Naive thymus-derived CD4-positive, alpha-beta T cell (primary cell): Measurements from ENCODE around the gene SMIM35. TPM values are rescaled to one million over a fixed set of nuclear protein-coding genes. Genes with fewer than 3 reads are reported as not detected.
"Not testable (repeated sequence)": the region's sequence is repeated elsewhere in the genome, so short reads cannot be mapped to it uniquely, and the experiment has no call there.

ENCODE experiments used
- ATAC-seq: fragments of 150-1000 bp; cut with Tn5 transposase; 2 replicates; pipeline ENCODE4 v1.10.0; 2021; ENCODE audit warnings: mild to moderate bottlenecking, moderate library complexity
- CTCF ChIA-PET: fragments of 350-600 bp; sonication (Branson Sonifier 250); formaldehyde crosslinking; loops from one replicate; lab custom pipeline; 2021; ENCODE audit warnings: antibody characterized with exemption; lab: Charles Lee
- POLR2A ChIA-PET: fragments of 350-600 bp; sonication (Branson Sonifier 250); formaldehyde crosslinking; loops from one replicate; lab custom pipeline; 2021; ENCODE audit warnings: antibody characterized with exemption, inconsistent platforms; lab: Charles Lee
- DNase-seq, 9 donors: peaks; one replicate each; pipeline versions ENCODE4 v3.0.0 to v3.0.0-alpha.2; 2020 to 2022; ENCODE audit warnings: mixed read lengths in 1 of 9
- H3K27ac ChIP-seq: one replicate; pipeline ENCODE4 v1.7.0; 2013; ENCODE audit warnings: mild to moderate bottlenecking, low read depth, low read length, moderate library complexity
- H3K27me3 ChIP-seq, 2 donors: one replicate each; pipeline ENCODE4 v1.7.0; 2013; ENCODE audit warnings: low read length in 2 of 2, mild to moderate bottlenecking in 2 of 2, moderate library complexity in 2 of 2; ENCODE audit not compliant: control insufficient read depth in 2 of 2, insufficient read depth in 2 of 2
- H3K36me3 ChIP-seq, 3 experiments: 1 replicate in 2 of 3; 2 replicates in 1 of 3; pipeline ENCODE4 v1.7.0; 2013; ENCODE audit warnings: low read length in 3 of 3, mild to moderate bottlenecking in 3 of 3, moderate library complexity in 1 of 3; ENCODE audit not compliant: insufficient read depth in 3 of 3, control insufficient read depth in 2 of 3
- H3K4me1 ChIP-seq, 2 donors: one replicate each; pipeline ENCODE4 v1.7.0; 2013; ENCODE audit warnings: low read length in 2 of 2, mild to moderate bottlenecking in 2 of 2, moderate library complexity in 1 of 2; ENCODE audit not compliant: control insufficient read depth in 2 of 2, insufficient read depth in 2 of 2
- H3K4me3 ChIP-seq: 2 replicates; pipeline ENCODE4 v1.7.0; 2013; ENCODE audit warnings: mild to moderate bottlenecking, low read length
- H3K9me3 ChIP-seq, 3 experiments: 1 replicate in 2 of 3; 2 replicates in 1 of 3; pipeline ENCODE4 v1.7.0; 2013; ENCODE audit warnings: low read length in 3 of 3; ENCODE audit not compliant: control insufficient read depth in 2 of 3
- H3K27ac Mint-ChIP-seq, 9 donors: one replicate each; pipeline ENCODE4 v1.8.0; 2020 to 2022; ENCODE audit warnings: mixed read lengths in 9 of 9, mild to moderate bottlenecking in 8 of 9, moderate library complexity in 5 of 9, inconsistent platforms in 2 of 9
- H3K27me3 Mint-ChIP-seq, 5 donors: one replicate each; pipeline ENCODE4 v1.8.0; 2021 to 2022; ENCODE audit warnings: mixed read lengths in 5 of 5, mild to moderate bottlenecking in 1 of 5
- H3K36me3 Mint-ChIP-seq, 5 donors: one replicate each; pipeline ENCODE4 v1.8.0; 2020 to 2022; ENCODE audit warnings: mixed read lengths in 5 of 5, mild to moderate bottlenecking in 3 of 5, inconsistent platforms in 1 of 5
- H3K4me1 Mint-ChIP-seq, 7 donors: one replicate each; pipeline ENCODE4 v1.8.0; 2020 to 2022; ENCODE audit warnings: mixed read lengths in 7 of 7, mild to moderate bottlenecking in 3 of 7, inconsistent platforms in 1 of 7
- H3K4me3 Mint-ChIP-seq, 10 donors: one replicate each; pipeline ENCODE4 v1.8.0; 2020 to 2022; ENCODE audit warnings: mild to moderate bottlenecking in 10 of 10, mixed read lengths in 10 of 10, moderate library complexity in 6 of 10, inconsistent platforms in 2 of 10
- H3K9me3 Mint-ChIP-seq, 11 donors: one replicate each; pipeline ENCODE4 v1.8.0; 2020 to 2022; ENCODE audit warnings: mixed read lengths in 11 of 11, mild to moderate bottlenecking in 4 of 11, inconsistent platforms in 1 of 11, moderate library complexity in 1 of 11
- intact Hi-C, 2 donors: fragments of 100-400 bp; cut with micrococcal nuclease; formaldehyde crosslinking; loops; one replicate each; pipeline ENCODE4 v1.15.1; 2023
- polyA plus RNA-seq, 2 donors: library from polyadenylated mRNA; unstranded; fragments of 300-500 nt; fragmentation: Illumina TruSeq; gene quantifications; one replicate each; pipeline ENCODE4 v1.2.3, GENCODE V29; 2021
- total RNA-seq, 6 experiments: library from RNA in 5 of 6; stranded (reverse) in 5 of 6; gene quantifications; 1 replicate in 5 of 6; 2 replicates in 1 of 6; pipeline ENCODE4 v1.2.3 and lab custom pipeline; 2021 to 2026

SMIM35 gene
- total and polyA plus RNA-seq, 7 experiments from 2014 or later, result 0.11 to 0.60 (median 0.28) TPM; not detected in 3

DNA sequence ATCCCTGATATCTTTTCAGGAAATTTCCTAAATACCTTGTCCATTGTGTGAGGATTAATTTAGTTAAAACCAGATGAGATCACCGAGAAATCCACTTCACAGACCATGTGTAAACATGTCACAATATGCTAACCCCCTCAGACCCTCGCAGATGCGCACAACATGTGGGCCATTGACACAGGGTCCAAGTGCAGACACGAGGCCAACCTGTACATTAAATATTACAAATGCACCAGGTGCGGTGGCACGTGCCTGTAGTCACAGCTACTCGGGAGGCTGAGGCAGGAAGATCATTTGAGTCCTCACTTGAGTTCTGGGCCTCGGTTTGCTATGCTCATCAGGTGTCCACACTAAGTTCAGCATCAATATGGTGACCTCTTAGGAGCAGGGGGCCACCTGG is 19.8 kb downstream of the SMIM35 start:
- Mint-ChIP-seq H3K9me3 (no peaks in the 10 kb centered on the region), H3K4me3 (no peak overlapping the region), H3K36me3 (no peaks in the 10 kb centered on the region), H3K27ac (no peak overlapping the region), H3K27me3 (peaks cover 0 to 17% (median 0%) of the 10 kb centered on the region in 5 donors), H3K4me1 (peaks cover 0 to 4% (median 0%) of the 10 kb centered on the region in 7 donors)
- DNase-seq (no peak), ATAC-seq (no peak)
- intact Hi-C loops, result no loop called here
- no peaks in the 10 kb centered on the region for H3K27me3 ChIP-seq
- ChIA-PET CTCF (no interaction called here), POLR2A (no interaction called here)
- no peaks in the 10 kb centered on the region for H3K4me1 ChIP-seq
- H3K4me3 ChIP-seq, result no peak overlapping the region
- H3K36me3 ChIP-seq, result no peaks in the 10 kb centered on the region
- H3K9me3 ChIP-seq, result no peaks in the 10 kb centered on the region
- no peak overlapping the region for H3K27ac ChIP-seq

DNA sequence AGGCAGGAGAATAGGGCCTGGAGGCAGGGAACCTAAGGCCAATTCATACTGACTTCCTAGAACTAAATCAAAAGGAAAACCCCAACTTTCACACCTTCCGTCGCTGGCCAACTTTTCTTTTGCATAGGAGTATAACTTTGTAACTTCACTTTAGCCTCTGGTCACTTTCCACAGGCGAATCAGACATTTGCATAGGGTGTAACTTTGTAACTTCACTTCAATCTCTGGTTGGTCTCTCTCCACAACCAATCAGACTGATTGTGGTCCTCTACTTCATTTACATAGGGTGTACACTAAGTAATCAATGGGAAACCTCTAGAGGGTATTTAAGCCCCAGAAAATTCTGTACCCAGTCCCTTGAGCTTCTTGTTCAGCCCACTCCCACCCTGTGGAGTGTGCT is 21.4 kb downstream of the SMIM35 start:
- H3K4me3 Mint-ChIP-seq, result no peak overlapping the region
- H3K4me3 ChIP-seq, result no peak overlapping the region
- intact Hi-C loops, result no loop called here
- ChIA-PET CTCF (interaction anchor here (0.6 kb wide), 1 partner anchor 1006 kb away, joined by 3 read pairs; no protein-coding TSS in a partner anchor), POLR2A (no interaction called here)
- no peaks in the 10 kb centered on the region for H3K9me3 ChIP-seq
- no peaks in the 10 kb centered on the region for H3K4me1 ChIP-seq
- no peak for ATAC-seq
- H3K27ac Mint-ChIP-seq, result no peak overlapping the region
- no peaks in the 10 kb centered on the region for H3K9me3 Mint-ChIP-seq
- no peaks in the 10 kb centered on the region for H3K36me3 Mint-ChIP-seq
- no peaks in the 10 kb centered on the region for H3K36me3 ChIP-seq
- H3K27me3 Mint-ChIP-seq, result peaks cover 0 to 11% (median 0%) of the 10 kb centered on the region in 5 donors
- H3K27ac ChIP-seq, result no peak overlapping the region
- H3K4me1 Mint-ChIP-seq, result peaks cover 0 to 4% (median 0%) of the 10 kb centered on the region in 7 donors
- H3K27me3 ChIP-seq, result no peaks in the 10 kb centered on the region
- no peak for DNase-seq

DNA sequence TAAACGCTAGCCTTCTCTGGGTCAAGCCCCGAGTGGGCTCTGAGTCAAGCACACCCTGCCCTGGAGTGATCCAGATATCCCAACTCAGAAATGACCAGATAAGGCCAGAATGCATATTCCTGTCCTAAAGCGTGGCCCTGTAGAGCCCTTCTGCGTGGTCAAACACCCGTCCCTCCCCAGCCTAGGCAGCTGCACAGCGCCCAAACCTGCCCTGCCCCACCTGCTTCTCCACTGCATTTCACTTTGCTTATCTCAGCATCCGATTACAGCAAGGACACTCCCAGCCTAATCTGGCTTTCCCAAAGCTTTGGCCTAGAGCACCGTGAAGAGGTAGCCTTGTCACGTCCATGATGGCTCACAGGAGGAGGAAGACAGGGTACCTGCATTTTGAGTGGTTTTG is 21.8 kb downstream of the SMIM35 start:
- Histone ChIP-seq H3K27ac (no peak overlapping the region), H3K4me3 (no peak overlapping the region), H3K27me3 (no peaks in the 10 kb centered on the region), H3K9me3 (no peaks in the 10 kb centered on the region), H3K36me3 (no peaks in the 10 kb centered on the region), H3K4me1 (no peaks in the 10 kb centered on the region)
- Mint-ChIP-seq H3K36me3 (no peaks in the 10 kb centered on the region), H3K27ac (no peak overlapping the region), H3K9me3 (no peaks in the 10 kb centered on the region), H3K4me3 (no peak overlapping the region), H3K27me3 (peaks cover 0 to 11% (median 0%) of the 10 kb centered on the region in 5 donors), H3K4me1 (peaks cover 0 to 4% (median 0%) of the 10 kb centered on the region in 7 donors)
- ChIA-PET POLR2A (no interaction called here), CTCF (interaction anchor here (0.6 kb wide), 1 partner anchor 1006 kb away, joined by 3 read pairs; no protein-coding TSS in a partner anchor)
- intact Hi-C loops, result no loop called here
- DNase-seq (no peak), ATAC-seq (no peak)

DNA sequence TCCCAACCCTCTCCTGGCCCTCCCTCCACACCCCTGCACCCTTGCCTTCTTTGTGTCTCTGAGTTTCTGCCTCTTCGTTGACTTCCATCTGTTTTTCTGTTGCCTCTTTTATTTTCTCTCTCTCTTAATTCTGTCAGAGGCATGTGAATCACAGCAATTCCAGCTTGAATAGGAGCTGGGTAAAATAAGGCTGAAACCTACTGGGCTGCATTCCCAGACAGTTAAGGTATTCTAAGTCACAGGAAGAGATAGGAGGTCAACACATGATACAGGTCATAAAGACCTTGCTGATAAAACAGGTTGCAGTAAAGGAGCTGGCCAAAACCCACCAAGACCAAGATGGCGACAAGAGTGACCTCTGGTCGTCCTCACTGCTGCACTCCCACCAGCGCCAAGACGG is 24.1 kb downstream of the SMIM35 start:
- H3K27ac Mint-ChIP-seq, ATAC-seq, H3K4me1 Mint-ChIP-seq, H3K27ac ChIP-seq, H3K36me3 Mint-ChIP-seq, H3K36me3 ChIP-seq, DNase-seq, H3K9me3 ChIP-seq, H3K4me3 Mint-ChIP-seq, H3K4me3 ChIP-seq, H3K27me3 ChIP-seq, POLR2A ChIA-PET, H3K4me1 ChIP-seq, H3K9me3 Mint-ChIP-seq, intact Hi-C loops: not testable (repeated sequence)
- CTCF ChIA-PET, result interaction anchor here (1.7 kb wide), 1 partner anchor 116 kb away, joined by 8 read pairs; no protein-coding TSS in a partner anchor
- H3K27me3 Mint-ChIP-seq, result peaks cover 0 to 12% (median 0%) of the 10 kb centered on the region in 5 donors

DNA sequence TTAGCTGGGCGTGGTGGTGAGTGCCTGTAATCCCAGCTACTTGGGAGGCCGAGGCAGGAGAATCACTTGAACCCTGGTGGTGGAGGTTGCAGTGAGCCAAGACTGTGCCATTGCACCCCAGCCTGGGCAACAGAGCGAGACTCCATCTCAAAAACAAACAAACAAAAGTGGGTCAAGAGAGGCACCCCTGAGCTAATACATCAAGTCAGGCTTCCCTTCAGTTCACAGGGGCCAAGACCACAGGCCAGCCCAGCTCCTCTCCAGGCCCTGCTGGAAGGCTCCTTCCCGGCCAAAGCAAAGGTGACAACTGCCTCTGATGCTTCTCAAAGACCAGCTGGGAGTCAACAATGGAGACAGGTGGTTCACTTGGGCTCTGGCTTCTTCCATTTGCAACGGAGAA is 24.6 kb downstream of the SMIM35 start:
- H3K27ac Mint-ChIP-seq, H3K4me1 ChIP-seq, H3K4me3 Mint-ChIP-seq, H3K36me3 ChIP-seq, intact Hi-C loops, H3K36me3 Mint-ChIP-seq, H3K9me3 Mint-ChIP-seq, H3K9me3 ChIP-seq, H3K27me3 ChIP-seq, DNase-seq, ATAC-seq, H3K27ac ChIP-seq, H3K4me3 ChIP-seq, POLR2A ChIA-PET, H3K4me1 Mint-ChIP-seq: not testable (repeated sequence)
- H3K27me3 Mint-ChIP-seq, result peaks cover 0 to 16% (median 0%) of the 10 kb centered on the region in 5 donors
- CTCF ChIA-PET, result interaction anchor here (0.9 to 1.7 kb wide), 3 partner anchors 9 to 255 kb away, joined by 4 to 8 read pairs (median 5); no protein-coding TSS in a partner anchor

DNA sequence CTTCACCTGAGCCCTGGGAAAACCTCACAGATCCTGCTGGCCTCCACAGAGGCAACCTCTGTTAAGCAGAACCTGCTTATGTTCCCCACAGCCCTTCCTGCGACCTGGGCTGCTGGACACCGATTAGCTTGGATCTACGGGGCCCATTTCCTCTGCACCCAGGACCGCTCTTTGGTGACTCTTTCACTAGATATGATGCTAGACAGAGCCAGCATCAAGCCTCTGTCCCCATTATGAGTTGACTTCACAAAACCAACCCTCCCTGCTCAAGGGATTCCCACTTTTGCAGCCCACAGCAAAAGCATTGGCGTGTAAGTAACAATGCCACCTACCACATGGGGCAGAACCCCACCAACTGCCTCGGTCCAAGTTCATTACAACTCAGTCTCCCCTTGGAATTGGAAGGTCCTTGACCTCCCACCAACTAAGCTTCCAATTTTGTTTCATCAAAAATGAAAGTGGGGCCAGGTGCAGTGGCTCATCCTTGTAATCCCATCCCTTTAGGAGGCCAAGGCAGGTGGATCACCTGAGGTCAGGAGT is 25.1 kb downstream of the SMIM35 start:
- Mint-ChIP-seq H3K27ac (no peak overlapping the region), H3K36me3 (no peaks in the 10 kb centered on the region), H3K4me1 (peaks cover 0 to 8% (median 0%) of the 10 kb centered on the region in 7 donors), H3K27me3 (peaks cover 0 to 17% (median 0%) of the 10 kb centered on the region in 5 donors), H3K9me3 (no peaks in the 10 kb centered on the region), H3K4me3 (no peak overlapping the region)
- Histone ChIP-seq H3K9me3 (no peaks in the 10 kb centered on the region), H3K36me3 (no peaks in the 10 kb centered on the region), H3K27ac (no peak overlapping the region), H3K4me1 (peaks cover 0 to 7% of the 10 kb centered on the region in 2 donors), H3K4me3 (no peak overlapping the region), H3K27me3 (no peaks in the 10 kb centered on the region)
- ChIA-PET CTCF (interaction anchor here (0.9 to 1.7 kb wide), 3 partner anchors 8 to 254 kb away, joined by 4 to 8 read pairs (median 5); no protein-coding TSS in a partner anchor), POLR2A (no interaction called here)
- intact Hi-C loops, result no loop called here
- ATAC-seq, result no peak
- no peak for DNase-seq

DNA sequence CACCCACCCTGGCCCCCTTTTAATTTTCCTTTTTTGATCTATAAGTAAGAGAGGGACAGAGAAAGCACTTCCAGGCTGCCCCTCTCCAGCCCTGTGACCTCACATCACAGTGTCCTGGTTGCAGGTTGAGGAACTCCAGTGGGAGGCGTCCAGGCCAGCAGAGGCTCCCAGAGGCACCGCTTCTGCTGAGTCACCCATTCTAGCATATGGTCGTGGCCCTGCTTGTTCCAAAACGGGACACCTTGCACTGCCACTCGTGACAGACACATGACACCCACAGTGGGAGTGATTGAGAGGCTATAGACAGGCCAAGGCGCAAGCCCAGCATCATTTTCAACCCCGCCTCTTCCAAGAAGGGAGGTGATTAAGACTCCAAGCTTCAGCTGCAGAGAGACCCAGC is 25.9 kb downstream of the SMIM35 start:
- Histone ChIP-seq H3K4me1 (peaks cover 0 to 7% of the 10 kb centered on the region in 2 donors), H3K9me3 (no peaks in the 10 kb centered on the region), H3K36me3 (no peaks in the 10 kb centered on the region), H3K4me3 (no peak overlapping the region), H3K27ac (no peak overlapping the region), H3K27me3 (no peaks in the 10 kb centered on the region)
- Mint-ChIP-seq H3K27me3 (peaks cover 0 to 13% (median 0%) of the 10 kb centered on the region in 5 donors), H3K9me3 (no peaks in the 10 kb centered on the region), H3K4me1 (peaks cover 0 to 8% (median 0%) of the 10 kb centered on the region in 7 donors), H3K27ac (no peak overlapping the region), H3K4me3 (no peak overlapping the region), H3K36me3 (no peaks in the 10 kb centered on the region)
- POLR2A ChIA-PET, result no interaction called here
- no peak for DNase-seq
- CTCF ChIA-PET, result interaction anchor here (1.3 to 1.7 kb wide), 2 partner anchors 8 to 114 kb away, joined by 4 to 8 read pairs; no protein-coding TSS in a partner anchor
- intact Hi-C loops, result no loop called here
- no peak for ATAC-seq
